ES-I3 (cell line): ENCODE measurements around the gene PKP4.
"Not testable (repeated sequence)": the region's sequence is repeated elsewhere in the genome, so short reads cannot be mapped to it uniquely, and the experiment has no call there.

Experiments used
- H3K36me3 ChIP-seq: 2 replicates; pipeline ENCODE4 v1.6.1; 2013; ENCODE audit warnings: mild to moderate bottlenecking, low read length, control low read depth, moderate library complexity; ENCODE audit not compliant: insufficient read depth
- H3K4me1 ChIP-seq: 2 replicates; pipeline ENCODE4 v1.6.1; 2013; ENCODE audit warnings: mild to moderate bottlenecking, control low read depth, low read length; ENCODE audit not compliant: insufficient read depth
- H3K9ac ChIP-seq: 2 replicates; pipeline ENCODE4 v1.6.1; 2013; ENCODE audit warnings: low read depth, mild to moderate bottlenecking, low read length, moderate library complexity
- H3K9me3 ChIP-seq: 2 replicates; pipeline ENCODE4 v1.6.1; 2013; ENCODE audit warnings: mild to moderate bottlenecking, low read length, moderate library complexity; ENCODE audit not compliant: control insufficient read depth, insufficient read depth

The PKP4 gene

DNA sequence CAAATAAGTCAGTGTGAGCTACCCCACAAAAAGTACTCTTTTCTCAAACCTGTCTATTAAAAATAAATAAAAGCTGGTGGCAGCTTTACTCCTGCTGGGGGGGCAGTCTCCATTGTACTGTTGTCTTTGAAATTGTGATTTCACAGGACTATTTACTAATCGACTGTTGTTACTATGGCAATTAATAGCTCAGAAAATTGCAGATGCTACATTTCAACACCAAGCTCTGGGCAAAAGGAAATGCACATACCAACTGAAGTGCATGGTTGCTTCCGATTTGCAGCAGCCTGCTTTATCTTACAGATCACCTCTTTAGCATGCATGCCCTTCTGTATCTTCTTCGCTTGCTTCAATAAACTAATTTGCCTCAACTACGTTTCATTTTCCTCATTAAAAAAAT, 220.8 kb downstream of the PKP4 start:
- Histone ChIP-seq H3K36me3 (peaks cover 7% of the 10 kb centered on the region), H3K4me1 (no peaks in the 10 kb centered on the region; the same call in 1 of the 2 replicates), H3K9me3 (no peaks in the 10 kb centered on the region), H3K9ac (no peak overlapping the region)

DNA sequence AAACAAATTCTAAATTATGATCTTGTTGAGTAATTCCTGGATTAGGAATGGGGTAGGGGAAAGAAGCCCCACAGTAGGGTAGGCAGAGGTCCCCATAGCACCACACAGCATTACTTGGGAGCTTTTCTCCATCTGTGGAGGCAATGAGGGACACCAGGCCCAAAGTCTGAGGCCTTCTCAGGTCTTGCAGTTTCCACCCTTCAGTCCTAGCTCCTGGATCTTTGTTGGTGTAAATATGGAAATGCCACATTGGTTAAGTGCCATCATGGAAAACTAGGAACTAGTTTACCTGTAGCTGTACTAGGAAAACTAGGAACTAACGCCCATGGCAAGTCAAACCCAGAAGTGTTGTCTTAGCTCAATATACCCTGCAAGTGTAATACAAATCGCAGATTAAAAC, 225.1 kb downstream of the PKP4 start:
- Histone ChIP-seq H3K9ac (no peak overlapping the region), H3K9me3 (no peaks in the 10 kb centered on the region), H3K36me3 (no peaks in the 10 kb centered on the region), H3K4me1 (no peaks in the 10 kb centered on the region; the same call in 1 of the 2 replicates)

DNA sequence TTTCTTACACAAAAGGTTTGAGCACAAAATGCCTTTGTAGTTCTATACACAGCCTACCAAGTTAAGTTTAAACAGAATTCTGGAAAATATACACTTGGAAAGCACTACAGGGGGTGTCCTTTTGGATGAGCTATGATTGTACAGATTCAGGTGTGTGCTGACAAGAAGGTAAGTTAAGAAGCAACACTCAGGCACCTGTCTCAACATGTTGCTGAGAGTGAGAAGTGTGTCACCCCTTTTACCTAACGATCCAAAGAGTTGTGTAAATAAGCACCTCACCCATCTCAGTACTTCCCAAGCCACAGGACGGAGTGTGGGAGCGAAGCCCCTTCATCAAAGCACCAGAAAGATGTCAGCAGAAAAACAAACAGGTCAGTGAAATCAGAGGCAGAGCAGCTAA, 228.9 kb downstream of the PKP4 start:
- no peaks in the 10 kb centered on the region; the same call in 1 of the 2 replicates for H3K36me3 ChIP-seq
- H3K4me1 ChIP-seq = peaks cover 15% of the 10 kb centered on the region
- no peaks in the 10 kb centered on the region for H3K9me3 ChIP-seq
- H3K9ac ChIP-seq = no peak overlapping the region

DNA sequence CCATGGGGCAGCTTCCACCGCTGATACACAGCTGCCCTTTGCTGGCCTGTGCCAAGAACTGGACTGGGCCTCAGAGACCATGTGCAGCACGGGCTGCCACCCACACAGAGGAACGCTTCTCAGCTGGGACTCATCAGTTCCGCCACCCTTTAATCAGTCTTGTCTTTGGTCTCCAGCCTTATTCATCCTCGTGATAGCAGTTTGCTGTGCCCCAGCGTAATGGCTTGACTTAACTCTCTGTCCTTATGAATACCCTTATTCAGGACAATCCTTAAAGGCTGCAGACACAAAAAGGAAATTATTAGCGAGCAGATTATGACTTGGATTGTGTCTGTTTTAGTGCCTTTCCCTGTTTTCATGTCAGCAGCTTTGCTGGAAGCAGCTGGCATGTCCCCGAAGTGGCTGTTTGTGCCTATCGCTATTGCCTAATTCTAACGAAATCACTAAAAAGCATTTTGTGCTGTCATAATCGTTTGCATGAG, 229.5 kb downstream of the PKP4 start:
- Histone ChIP-seq H3K36me3 (no peaks in the 10 kb centered on the region; the same call in 1 of the 2 replicates), H3K9me3 (no peaks in the 10 kb centered on the region), H3K9ac (no peak overlapping the region), H3K4me1 (peaks cover 15% of the 10 kb centered on the region)

DNA sequence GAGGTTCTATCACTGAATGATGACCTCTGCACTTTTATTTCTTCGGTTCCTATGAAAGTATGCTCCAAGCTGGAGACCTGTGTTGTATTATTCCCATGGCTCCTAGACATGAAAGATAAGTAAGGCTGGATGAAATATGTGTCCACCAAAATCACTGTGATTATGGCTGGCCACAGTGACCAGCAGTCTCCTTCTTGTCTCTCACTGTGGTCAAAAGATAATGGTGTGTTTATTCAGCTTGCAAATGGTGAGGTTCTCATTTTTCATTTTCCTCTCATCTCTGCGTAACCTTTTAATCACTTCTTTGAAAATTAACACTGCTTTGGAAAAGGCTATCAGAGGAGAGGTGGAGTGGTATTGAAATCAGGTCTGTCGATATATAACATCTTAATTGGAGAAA, 230.6 kb downstream of the PKP4 start:
- Histone ChIP-seq H3K9me3 (no peaks in the 10 kb centered on the region), H3K4me1 (peaks cover 15% of the 10 kb centered on the region), H3K9ac (no peak overlapping the region), H3K36me3 (no peaks in the 10 kb centered on the region; the same call in 1 of the 2 replicates)

DNA sequence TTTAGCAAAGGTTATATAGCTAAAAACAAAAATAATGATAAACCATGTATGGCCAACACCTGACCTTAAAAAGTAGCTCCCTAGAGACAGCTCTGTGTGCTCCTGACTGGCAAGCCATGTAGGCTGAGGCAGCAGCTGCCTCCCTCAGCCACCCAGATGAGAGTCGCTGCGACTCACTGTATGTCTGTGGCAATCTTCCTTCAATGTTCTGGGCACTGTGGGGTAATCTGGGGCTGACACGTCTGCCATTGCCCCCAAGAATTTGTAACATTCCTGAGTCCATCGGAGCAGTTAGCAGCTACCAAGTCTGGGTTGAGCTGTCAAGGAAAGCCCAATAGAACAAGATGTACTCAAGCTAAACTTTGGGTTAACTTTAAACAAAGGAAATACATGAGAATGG, 232.0 kb downstream of the PKP4 start:
- H3K9ac ChIP-seq = no peak overlapping the region
- H3K9me3 ChIP-seq = no peaks in the 10 kb centered on the region
- H3K4me1 ChIP-seq = peaks cover 15% of the 10 kb centered on the region
- no peaks in the 10 kb centered on the region; the same call in 1 of the 2 replicates for H3K36me3 ChIP-seq

DNA sequence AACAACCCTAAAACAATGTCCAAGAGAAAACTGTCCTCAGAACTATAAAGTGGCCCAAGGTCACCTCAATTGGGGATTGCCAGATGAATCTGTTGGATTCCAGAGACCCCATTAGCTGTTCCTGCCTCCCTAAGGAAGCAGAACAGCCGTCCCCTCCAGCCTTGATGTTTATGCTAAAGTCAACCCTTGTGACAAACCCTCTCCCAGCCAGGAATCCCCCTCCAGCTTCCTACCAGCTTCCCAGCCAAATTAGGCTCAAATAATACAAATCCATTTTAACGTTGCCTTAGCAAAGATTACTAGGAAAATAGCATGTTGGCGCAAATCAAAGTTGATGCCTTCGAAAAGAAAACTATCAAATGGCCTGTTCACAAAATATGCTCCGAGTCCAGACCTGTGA, 232.6 kb downstream of the PKP4 start:
- H3K36me3 ChIP-seq = no peaks in the 10 kb centered on the region; the same call in 1 of the 2 replicates
- no peaks in the 10 kb centered on the region for H3K9me3 ChIP-seq
- H3K9ac ChIP-seq = no peak overlapping the region; the same call in 1 of the 2 replicates
- peaks cover 15% of the 10 kb centered on the region for H3K4me1 ChIP-seq

DNA sequence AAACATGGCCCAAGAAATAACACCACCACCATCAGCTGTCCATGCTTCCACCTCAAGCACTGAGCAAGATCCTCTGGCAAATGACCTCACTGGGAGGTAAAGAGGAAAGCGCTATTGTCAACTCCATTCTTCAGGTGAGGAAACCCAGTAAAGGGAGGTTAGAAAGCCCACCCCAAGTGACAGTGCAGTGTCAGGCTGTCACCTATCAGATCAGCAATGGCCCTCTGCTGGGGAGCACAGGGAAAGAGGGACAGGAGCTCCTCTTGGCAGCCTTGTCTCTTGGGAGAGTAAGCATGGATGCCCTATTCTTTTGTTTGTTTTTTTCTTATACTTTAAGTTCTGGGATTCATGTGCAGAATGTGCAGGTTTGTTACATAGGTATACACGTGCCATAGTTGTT, 234.1 kb downstream of the PKP4 start:
- H3K9ac ChIP-seq = no peak overlapping the region
- no peaks in the 10 kb centered on the region for H3K9me3 ChIP-seq
- peaks cover 15% of the 10 kb centered on the region for H3K4me1 ChIP-seq
- no peaks in the 10 kb centered on the region; the same call in 1 of the 2 replicates for H3K36me3 ChIP-seq

DNA sequence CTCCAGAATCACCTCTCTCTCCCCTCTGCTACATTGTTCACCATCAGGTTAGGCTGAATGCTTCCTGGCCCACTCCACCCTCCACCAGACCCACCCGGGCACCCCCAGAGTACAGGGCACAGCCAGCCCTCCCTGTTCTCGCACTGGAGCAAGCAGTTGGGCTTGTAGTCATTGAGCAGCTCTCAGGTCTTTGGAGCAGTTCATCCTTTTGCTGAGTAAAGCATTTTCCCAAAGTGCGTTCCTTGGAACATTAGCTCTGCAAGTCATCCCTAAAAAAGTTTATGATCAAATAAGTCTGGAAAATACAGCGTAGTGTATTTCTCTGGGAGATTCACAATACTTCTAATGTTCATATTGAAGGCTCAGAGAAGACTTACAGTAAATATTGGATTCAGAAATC, 234.9 kb downstream of the PKP4 start:
- peaks cover 15% of the 10 kb centered on the region for H3K4me1 ChIP-seq
- no peaks in the 10 kb centered on the region; the same call in 1 of the 2 replicates for H3K36me3 ChIP-seq
- H3K9ac ChIP-seq = no peak overlapping the region
- peaks cover 3% of the 10 kb centered on the region; the same call in 1 of the 2 replicates for H3K9me3 ChIP-seq

DNA sequence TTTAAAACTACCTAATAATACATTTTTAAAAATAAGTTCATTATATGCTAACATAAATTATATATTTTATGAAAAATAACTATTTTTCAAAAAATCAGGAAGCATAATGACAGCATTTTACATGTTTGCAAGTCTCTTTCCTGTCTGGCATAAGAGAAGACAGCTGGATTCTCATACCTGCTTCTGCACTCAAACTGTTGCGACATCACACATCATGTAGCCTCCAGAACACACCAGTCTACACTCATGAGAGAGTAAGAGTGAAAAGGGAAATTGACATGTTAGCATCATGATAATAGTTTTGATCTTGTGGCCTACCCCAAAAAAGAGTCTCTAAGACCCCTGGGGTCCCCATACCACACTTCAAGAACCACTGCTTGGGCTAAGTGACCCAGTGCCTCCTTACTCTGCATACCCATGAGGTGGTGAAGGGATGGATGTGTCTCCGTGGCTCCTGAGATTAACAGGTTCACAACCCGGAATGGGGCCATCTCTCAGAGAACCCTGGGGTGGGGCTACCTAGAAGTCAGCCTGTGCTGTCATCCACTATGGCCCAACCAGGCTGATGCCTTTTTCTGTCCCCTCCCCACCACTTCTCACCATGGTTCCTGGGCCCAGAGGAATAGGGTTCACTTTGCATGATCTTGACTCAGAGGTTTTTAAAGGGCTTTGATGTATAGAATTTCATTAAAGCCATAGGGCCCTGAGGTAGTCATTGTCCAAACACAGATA, 235.8 kb downstream of the PKP4 start:
- H3K36me3 ChIP-seq = no peaks in the 10 kb centered on the region; the same call in 1 of the 2 replicates
- peaks cover 15% of the 10 kb centered on the region for H3K4me1 ChIP-seq
- no peak overlapping the region for H3K9ac ChIP-seq
- H3K9me3 ChIP-seq = peaks cover 3% of the 10 kb centered on the region; the same call in 1 of the 2 replicates

DNA sequence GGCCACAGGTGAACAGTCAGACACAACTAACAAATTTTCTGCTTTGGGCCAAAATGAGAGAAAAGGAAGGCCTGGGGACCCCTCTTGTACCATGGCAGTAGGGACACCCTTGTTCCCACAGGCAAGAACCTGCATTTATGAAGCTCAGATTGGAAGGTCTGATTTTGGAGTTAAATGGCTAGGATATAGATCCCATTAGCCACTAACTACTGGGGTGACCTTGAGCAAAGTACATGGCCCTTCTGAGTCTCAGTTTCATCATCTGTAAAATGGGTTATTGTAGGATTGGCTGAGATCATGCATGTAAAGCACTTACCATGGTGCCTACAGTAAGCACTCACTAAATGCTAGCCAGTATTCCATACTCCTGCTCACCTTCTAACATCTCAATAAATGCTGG, 236.7 kb downstream of the PKP4 start:
- Histone ChIP-seq H3K36me3 (no peaks in the 10 kb centered on the region; the same call in 1 of the 2 replicates), H3K4me1 (peaks cover 14% of the 10 kb centered on the region), H3K9ac (no peak overlapping the region), H3K9me3 (peaks cover 3% of the 10 kb centered on the region; the same call in 1 of the 2 replicates)

DNA sequence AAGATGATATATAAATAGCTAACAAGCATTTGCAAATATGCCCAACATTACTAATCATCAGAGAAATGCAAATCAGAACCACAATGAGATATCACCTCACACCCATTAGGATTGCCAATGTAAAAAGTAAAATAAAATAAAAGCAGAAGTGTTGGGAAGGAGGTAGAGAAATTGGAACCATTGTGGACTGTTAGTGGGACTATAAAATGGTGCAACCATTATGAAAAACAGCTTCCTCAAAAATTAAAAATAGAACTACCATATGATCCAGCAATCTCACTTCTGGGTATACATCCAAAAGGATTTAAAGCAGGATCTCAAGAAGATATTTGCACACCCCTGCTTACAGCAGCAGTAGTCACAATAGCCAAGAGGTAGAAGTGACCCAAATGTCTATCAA, 238.6 kb downstream of the PKP4 start:
- H3K9me3 ChIP-seq = peaks cover 3% of the 10 kb centered on the region; the same call in 1 of the 2 replicates
- no peaks in the 10 kb centered on the region for H3K36me3 ChIP-seq
- no peaks in the 10 kb centered on the region for H3K4me1 ChIP-seq
- H3K9ac ChIP-seq = no peak overlapping the region

DNA sequence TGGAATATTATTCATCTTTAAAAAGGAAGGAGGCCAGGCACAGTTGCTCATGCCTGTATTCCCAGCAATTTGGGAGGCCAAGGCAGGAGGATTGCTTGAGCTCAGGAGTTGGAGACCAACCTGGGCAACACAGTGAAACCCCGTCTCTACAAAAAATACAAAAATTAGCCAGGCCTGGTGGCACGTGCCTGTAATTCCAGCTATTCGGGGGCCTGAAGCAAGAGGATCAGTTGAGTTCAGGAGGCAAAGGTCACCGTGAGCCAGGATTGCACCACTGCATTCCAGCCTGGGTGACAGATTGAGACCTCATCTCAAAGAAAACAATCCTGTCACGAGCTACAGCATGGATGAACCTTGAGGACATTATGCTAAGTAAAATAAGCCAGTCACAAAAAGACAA, 239.0 kb downstream of the PKP4 start:
- H3K9me3 ChIP-seq, H3K9ac ChIP-seq, H3K4me1 ChIP-seq, H3K36me3 ChIP-seq: not testable (repeated sequence)

DNA sequence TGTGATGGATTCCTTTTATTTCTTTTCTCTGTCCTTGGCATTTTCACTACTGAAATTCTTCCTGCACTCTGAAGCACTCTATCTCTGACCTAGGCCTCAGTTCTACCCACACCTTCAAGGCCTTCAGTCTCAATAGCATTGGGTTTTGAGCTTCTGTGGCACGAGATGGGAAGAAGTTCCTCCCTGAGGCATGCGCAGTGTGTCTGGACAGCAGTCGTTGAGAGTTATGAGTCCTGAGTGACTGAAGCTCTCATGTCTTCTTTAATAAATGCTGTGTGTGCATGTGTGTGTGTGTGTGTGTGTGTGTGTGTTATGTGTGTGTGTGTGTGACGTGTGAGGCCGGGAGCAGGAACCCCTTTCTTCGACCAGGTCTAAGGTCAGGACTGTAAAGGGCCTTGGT, 242.6 kb downstream of the PKP4 start:
- Histone ChIP-seq H3K36me3 (no peaks in the 10 kb centered on the region), H3K9me3 (peaks cover 3% of the 10 kb centered on the region; the same call in 1 of the 2 replicates), H3K4me1 (no peaks in the 10 kb centered on the region), H3K9ac (no peak overlapping the region)

DNA sequence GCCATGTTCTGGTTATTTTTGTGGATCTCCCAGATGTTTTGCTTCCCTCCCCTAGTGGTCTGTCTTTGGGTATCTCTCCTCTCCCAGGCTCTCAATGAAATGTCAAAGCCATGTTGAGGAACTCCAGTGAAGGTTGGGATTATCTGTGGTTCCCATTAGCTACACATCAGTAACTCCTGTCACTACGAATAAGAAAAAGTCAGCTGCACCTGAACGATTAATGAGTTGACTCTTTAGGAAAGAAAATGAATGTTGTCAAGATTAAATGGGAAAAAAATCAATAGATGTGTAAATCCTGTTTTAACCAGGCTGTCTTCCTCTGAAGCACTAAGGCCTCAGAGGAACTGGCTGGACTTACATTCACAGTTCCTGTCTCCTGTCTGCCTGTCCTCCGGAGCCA, 244.3 kb downstream of the PKP4 start:
- H3K36me3 ChIP-seq = no peaks in the 10 kb centered on the region
- H3K9me3 ChIP-seq = peaks cover 3% of the 10 kb centered on the region; the same call in 1 of the 2 replicates
- no peaks in the 10 kb centered on the region for H3K4me1 ChIP-seq
- no peak overlapping the region for H3K9ac ChIP-seq
